Fibroblast of lung (primary cell): ENCODE measurements around the gene CIPC. TPM values are rescaled to one million over a fixed set of nuclear protein-coding genes. Genes with fewer than 3 reads are reported as not detected.

Source experiments
- DNase-seq, 2 donors: peaks; one replicate each; pipeline versions ENCODE4 v3.0.0 to v3.0.0-alpha.2; 2010; ENCODE audit warnings: low read depth in 2 of 2
- H2AFZ ChIP-seq: 2 replicates; pipeline ENCODE4 v1.5.1; 2012; ENCODE audit warnings: low read length, control low read depth, inconsistent platforms
- H3K27ac ChIP-seq: 2 replicates; pipeline ENCODE4 v1.5.1; 2011; ENCODE audit warnings: low read length, control low read depth; ENCODE audit not compliant: insufficient read depth
- H3K27me3 ChIP-seq: 2 replicates; pipeline ENCODE4 v1.5.1; 2011; ENCODE audit warnings: mild to moderate bottlenecking, low read length; ENCODE audit not compliant: control insufficient read depth, insufficient read depth
- H3K36me3 ChIP-seq: 2 replicates; pipeline ENCODE4 v1.5.1; 2011; ENCODE audit warnings: low read length; ENCODE audit not compliant: control insufficient read depth, insufficient read depth
- H3K4me1 ChIP-seq: 2 replicates; pipeline ENCODE4 v1.5.1; 2011; ENCODE audit warnings: low read length; ENCODE audit not compliant: control insufficient read depth, insufficient read depth; ENCODE audit errors: extremely low read depth
- H3K4me2 ChIP-seq: 2 replicates; pipeline ENCODE4 v1.5.1; 2011; ENCODE audit warnings: low read length, control low read depth; ENCODE audit not compliant: insufficient read depth; ENCODE audit errors: extremely low read depth
- H3K4me3 ChIP-seq, 4 experiments: fragments of 200-600 bp in 1 of 4; sonication (generic) in 1 of 4; replicated peaks in 1 of 4; 2 replicates each; pipeline ENCODE4 v1.5.1; 2011 to 2016; ENCODE audit warnings: low read length in 4 of 4, low read depth in 3 of 4, mild to moderate bottlenecking in 3 of 4, control low read depth in 2 of 4, inconsistent platforms in 1 of 4, mixed read lengths in 1 of 4; ENCODE audit not compliant: insufficient read depth in 1 of 4; ENCODE audit errors: control extremely low read depth in 1 of 4
- H3K79me2 ChIP-seq: 2 replicates; pipeline ENCODE4 v1.5.1; 2012; ENCODE audit warnings: mild to moderate bottlenecking, low read length, inconsistent platforms; ENCODE audit not compliant: control insufficient read depth, insufficient read depth
- H3K9ac ChIP-seq: 2 replicates; pipeline ENCODE4 v1.5.1; 2011; ENCODE audit warnings: mild to moderate bottlenecking, low read length, control low read depth; ENCODE audit not compliant: insufficient read depth
- H3K9me3 ChIP-seq: 2 replicates; pipeline ENCODE4 v1.5.1; 2012; ENCODE audit warnings: low read depth, low read length; ENCODE audit not compliant: control insufficient read depth, insufficient read depth
- H4K20me1 ChIP-seq: 2 replicates; pipeline ENCODE4 v1.5.1; 2011; ENCODE audit warnings: low read length; ENCODE audit not compliant: control insufficient read depth, insufficient read depth; ENCODE audit errors: extremely low read depth
- CTCF ChIP-seq, 2 donors: IDR thresholded peaks in 1 of 2; conservative IDR thresholded peaks in 1 of 2; 1 replicate in 1 of 2; 2 replicates in 1 of 2; pipeline ENCODE4 v1.5.1; 2011 to 2012; ENCODE audit warnings: low read length in 2 of 2, control low read depth in 1 of 2, inconsistent platforms in 1 of 2, low read depth in 1 of 2, mild to moderate bottlenecking in 1 of 2
- EZH2 ChIP-seq: IDR thresholded peaks from 2 replicates; pipeline ENCODE4 v1.5.1; 2012; ENCODE audit warnings: low read length, control low read depth, mild to moderate bottlenecking; ENCODE audit errors: missing control alignments
- polyA plus RNA-seq, 2 donors: library from polyadenylated mRNA; depleted of rRNA in 1 of 2; stranded (reverse) in 1 of 2; unstranded in 1 of 2; fragments of >200 nt; gene quantifications; 2 replicates each; pipeline ENCODE4 v1.2.1, GENCODE V29; 2011 to 2012; ENCODE audit warnings: missing spikeins in 1 of 2
- total RNA-seq: library from RNA; depleted of rRNA; stranded (reverse); fragments of >200 nt; gene quantifications from 2 replicates; pipeline ENCODE4 v1.2.1, GENCODE V29; 2014

The CIPC gene
- total and polyA plus RNA-seq, 2 donors (not counting 1 experiment from before 2014, with no cell fraction given) = 12.1 to 12.8 TPM

- Histone ChIP-seq H3K4me1 (no peaks in the 10 kb centered on the region), H3K9ac (no peak overlapping the region), H4K20me1 (no peaks in the 10 kb centered on the region), H3K79me2 (no peaks in the 10 kb centered on the region), H3K27me3 (peaks cover 7% of the 10 kb centered on the region), H3K9me3 (no peaks in the 10 kb centered on the region), H3K36me3 (no peaks in the 10 kb centered on the region), H3K4me2 (no peak overlapping the region), H2AFZ (no peak overlapping the region), H3K4me3 (no peak overlapping the region), H3K27ac (no peak overlapping the region)
- TF ChIP-seq CTCF (conservative IDR thresholded peaks at IDR 0.05 in 1 of 2, IDR thresholded peaks at IDR 0.05 in 1 of 2; ENCODE audit: low read depth in 1 of 2, low read length in 2 of 2) (no peak), EZH2 (no peak)
- DNase-seq = no peak
Observed at GRCh38 chr14:77088219-77088618, 9.8 kb upstream of the CIPC start.

GRCh38 chr14:77088645-77089044, 9.4 kb upstream of the CIPC start:
- Histone ChIP-seq H3K4me3 (no peak overlapping the region), H3K27ac (no peak overlapping the region), H3K4me2 (no peak overlapping the region), H3K27me3 (peaks cover 7% of the 10 kb centered on the region), H3K9me3 (no peaks in the 10 kb centered on the region), H2AFZ (no peak overlapping the region), H3K9ac (no peak overlapping the region), H4K20me1 (no peaks in the 10 kb centered on the region), H3K4me1 (no peaks in the 10 kb centered on the region), H3K79me2 (no peaks in the 10 kb centered on the region), H3K36me3 (no peaks in the 10 kb centered on the region)
- TF ChIP-seq CTCF (conservative IDR thresholded peaks at IDR 0.05 in 1 of 2, IDR thresholded peaks at IDR 0.05 in 1 of 2; ENCODE audit: low read depth in 1 of 2, low read length in 2 of 2) = no peak
- TF ChIP-seq EZH2 = no peak
- DNase-seq = no peak

- DNase-seq = no peak
- no peaks in the 10 kb centered on the region for H3K79me2 ChIP-seq
- no peaks in the 10 kb centered on the region for H3K36me3 ChIP-seq
- peaks cover 2% of the 10 kb centered on the region for H3K27me3 ChIP-seq
- H3K9ac ChIP-seq = no peak overlapping the region
- H3K4me3 ChIP-seq = no peak overlapping the region
- no peaks in the 10 kb centered on the region for H3K4me1 ChIP-seq
- no peaks in the 10 kb centered on the region for H3K9me3 ChIP-seq
- H3K4me2 ChIP-seq = no peak overlapping the region
- no peak for TF ChIP-seq EZH2
- TF ChIP-seq CTCF (conservative IDR thresholded peaks at IDR 0.05 in 1 of 2, IDR thresholded peaks at IDR 0.05 in 1 of 2; ENCODE audit: low read depth in 1 of 2, low read length in 2 of 2) = no peak
- no peak overlapping the region for H2AFZ ChIP-seq
- H4K20me1 ChIP-seq = no peaks in the 10 kb centered on the region
- H3K27ac ChIP-seq = no peak overlapping the region
Observed at GRCh38 chr14:77091518-77091917, 6.5 kb upstream of the CIPC start.
